ENCODE data around the gene HIPK1.
"Not testable (repeated sequence)": the region's sequence is repeated elsewhere in the genome, so short reads cannot be mapped to it uniquely, and the experiment has no call there.

HIPK1 gene

DNA sequence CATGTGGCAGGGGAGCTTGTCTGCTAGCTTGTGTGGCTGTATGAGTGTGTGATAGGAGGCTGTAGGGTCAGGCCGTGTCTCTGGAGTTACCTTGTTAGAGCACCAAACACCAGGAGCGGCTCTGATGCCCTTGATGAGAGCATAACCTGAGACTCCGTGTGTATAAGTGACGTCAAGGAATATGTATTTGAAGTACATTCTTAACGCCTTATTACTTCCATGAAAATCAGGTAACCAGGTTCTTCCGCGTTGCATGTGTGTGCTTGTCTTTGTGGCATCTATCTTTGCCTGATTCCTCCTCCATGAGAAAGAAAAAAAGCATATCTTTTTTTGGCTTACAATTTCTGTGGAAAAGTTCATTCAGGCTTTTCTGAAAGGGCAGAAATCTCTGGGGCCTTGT is 54.7 kb downstream of the HIPK1 start:
- no peak for DNase-seq

DNA sequence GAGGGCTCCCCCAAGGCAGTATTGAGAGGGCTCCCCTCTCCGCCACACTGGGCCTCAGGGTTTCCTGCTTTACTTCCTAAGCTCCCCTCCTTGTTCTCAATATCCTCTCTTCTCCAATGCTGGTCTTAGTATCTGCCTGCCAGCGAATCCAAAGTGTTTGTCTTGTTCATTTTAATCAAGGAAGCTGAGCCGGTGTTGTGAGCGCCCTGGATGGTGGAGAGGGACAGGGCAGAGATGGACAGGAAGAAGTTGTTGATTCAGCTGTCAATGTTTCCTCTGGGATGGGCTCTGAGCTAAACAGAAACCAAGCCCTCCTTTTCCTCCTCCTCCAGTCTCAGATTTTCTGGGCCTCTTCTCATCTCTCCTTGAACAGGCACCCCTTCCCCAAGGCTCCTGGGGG is 55.6 kb downstream of the HIPK1 start:
- no peak for DNase-seq

DNA sequence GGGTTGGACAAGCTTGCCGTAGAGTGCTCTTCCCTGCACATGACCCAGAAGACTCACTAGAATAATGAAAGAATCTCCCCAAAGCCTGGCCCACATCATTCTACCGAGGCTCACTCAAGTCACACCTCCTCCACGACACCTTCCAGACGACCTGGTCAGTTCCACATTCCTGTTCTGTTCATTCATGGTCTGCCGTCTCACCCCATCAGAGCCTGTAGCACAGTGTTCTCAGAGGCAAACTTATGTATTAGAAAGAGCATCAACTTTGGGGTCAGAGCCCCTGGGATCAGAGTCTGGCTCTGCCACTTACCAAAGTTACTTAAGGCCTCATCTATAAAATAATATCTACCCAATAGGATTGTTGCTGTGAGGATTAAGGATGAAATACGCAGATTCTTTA is 57.7 kb downstream of the HIPK1 start:
- DNase-seq, result no peak

DNA sequence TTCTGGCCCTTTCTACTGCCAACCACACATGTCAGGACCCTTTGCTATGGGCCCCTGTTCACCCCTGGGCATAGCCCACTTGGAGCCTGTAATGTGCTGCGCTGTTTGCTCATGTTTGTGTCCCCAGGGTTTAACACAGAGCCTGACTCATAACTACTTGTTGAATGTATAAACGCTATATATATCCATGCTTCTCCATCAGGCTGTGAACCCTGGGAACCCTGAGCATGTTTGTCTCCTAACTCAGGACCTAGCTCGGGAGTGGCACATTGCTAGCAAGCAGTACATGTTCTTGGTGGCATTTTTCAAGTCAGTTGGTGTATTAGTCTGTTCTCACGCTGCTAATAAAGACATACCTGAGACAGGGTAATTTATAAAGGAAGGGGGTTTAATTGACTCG is 58.1 kb downstream of the HIPK1 start:
- no peak for DNase-seq

DNA sequence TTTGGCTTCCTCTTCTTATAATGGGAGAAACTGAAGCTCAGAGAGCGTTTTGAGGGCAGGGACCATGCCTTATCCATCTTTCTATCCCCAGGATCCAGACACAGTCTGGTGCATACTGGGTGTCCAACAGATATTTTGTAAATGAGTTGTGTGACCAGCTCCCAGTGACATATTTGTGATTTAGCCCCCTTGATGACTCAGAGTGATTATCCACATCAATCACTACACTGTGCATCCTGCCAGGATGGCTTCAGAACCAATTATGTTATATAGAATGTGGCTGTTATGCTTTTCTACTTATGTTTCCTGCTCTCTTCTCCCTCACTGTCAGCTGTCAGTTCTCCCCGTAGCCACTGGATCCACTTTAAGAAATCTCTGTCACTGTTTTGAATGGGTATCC is 61.4 kb downstream of the HIPK1 start:
- DNase-seq, result no peak

DNA sequence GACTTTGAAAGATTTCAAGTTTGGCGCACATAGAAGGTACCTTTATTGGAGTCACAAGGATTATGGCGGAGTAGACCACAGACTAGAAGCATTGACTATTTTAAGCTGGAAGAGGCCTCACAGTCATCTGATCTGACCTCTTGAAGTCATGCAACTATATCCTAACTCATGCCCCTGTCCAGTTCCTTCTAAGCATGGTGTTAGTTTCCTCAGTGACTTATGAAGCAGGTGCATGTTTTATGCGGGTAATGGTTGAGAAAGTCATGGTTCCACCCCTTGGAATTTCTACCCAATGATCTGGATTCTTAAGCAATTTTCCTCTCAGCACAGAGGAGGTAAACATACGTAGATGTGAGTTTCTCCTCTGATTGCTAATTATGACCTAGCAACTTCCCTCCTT is 61.8 kb downstream of the HIPK1 start:
- no peak for DNase-seq

DNA sequence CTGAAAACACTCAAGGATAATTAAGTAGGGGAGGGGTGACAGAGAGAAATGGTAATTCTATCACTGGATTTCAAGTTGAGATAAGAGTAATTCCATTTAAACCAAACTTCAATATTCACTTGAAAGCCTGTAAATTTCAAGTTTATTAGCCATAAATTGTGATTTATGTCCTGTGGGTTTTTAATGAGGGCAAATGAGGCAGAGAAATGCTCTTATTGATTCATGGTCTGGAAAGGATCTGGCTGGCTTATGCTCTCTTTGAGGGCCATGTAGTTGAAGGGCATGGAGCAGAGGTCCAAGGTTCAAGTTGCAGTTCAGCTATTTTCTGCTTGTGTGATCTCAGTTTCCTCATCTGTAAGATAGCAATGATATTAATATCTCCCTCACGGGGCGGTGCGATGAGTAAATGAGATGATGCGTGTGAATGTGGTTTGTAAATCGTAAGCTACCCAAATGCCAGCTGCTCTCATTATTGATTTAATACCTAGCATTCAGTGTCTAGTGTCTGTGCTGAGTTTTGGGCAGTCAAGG is 62.4 kb downstream of the HIPK1 start:
- no peak for DNase-seq

DNA sequence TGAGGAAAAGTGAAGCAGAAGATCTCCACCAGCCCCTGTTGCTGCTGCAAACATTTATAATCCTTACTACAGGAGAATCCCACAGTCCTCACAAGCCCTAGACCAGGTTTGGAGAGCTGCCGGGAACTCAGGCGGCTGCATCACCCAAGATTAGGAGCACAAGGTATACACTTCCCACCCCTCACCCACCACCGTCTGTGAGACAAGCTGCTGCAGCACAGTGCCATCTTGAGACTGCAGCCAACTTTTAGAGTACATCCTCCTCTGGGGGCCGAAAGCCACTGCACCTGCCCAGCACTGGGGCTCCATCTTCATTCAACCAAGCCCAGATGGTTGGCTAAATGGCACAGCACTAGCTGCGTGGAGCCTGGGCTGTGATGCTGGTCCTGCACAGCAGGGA is 63.9 kb downstream of the HIPK1 start:
- DNase-seq, result no peak

DNA sequence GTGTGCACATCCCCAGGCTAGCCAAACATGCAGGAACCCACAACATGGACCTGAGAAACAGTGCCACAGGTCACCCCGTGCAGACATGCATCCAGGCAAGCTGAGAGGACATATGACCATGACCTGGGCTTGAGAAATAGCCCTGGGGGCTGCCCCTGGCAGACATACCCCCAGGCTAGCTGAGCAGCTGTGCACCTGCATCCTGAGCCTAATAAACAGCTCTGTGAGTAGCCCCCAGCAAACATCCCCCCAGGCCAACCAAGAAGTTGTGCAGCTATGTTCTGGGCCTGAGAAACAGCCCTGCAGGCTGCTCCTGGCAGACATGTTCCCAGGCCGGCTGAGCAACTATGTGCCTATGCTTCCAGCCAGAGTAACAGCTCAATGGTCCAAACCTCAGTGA is 64.6 kb downstream of the HIPK1 start:
- no peak for DNase-seq

DNA sequence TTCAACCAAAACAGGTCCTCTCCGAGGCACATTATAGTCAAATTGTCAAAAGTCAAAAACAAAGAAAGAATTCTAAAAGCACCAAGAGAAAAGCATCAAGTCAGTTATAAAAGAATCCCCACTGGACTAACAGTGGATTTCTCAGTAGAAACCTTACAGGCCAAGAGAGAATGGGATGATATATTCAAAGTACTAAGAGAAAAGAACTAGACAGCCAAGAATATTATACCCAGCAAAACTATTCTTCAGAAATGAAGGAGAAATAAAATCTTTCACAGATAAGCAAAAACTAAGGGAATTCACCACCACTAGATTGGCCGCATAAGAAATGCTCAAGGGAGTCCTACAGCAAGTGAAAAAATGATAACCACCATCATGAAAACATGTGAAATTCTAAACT is 66.3 kb downstream of the HIPK1 start:
- no peak for DNase-seq

DNA sequence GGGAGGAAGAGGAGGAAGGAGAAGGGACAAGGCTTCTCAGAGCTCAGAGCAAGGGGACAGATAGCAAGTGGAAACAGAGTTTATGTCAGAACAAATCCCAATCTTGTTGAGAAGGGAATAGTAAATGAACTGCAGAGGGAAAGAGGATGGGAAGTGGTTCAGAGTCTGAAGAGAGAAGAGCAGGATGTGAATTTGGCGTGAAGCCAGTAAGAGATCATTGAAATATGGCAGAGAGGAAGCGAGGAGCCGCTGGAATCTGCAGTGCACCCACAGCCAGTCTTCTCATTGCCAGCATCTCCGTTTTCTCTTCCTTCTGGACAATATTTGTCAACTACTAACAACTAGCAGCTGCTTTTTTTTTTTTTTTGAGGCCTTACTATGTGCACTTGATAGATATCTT is 69.2 kb downstream of the HIPK1 start:
- no peak for DNase-seq

DNA sequence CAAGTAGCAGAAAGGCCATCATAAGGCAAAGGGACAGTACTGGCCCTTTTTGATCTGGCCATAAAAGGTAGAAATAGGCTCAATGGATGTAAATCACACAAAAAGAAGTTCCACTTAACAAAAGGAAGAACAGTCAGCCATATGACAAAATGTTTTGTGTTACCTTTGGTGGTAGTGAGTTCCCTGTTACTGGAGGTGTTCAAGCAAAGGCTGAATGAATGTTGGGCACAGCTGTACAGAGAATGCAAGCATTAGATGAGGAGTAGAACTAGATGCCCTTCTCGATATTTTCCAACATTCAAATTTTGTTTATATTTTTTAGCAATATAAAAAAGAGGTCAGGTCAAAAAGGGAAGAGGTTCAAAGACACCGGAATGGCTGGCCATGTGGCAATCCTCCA is 70.1 kb downstream of the HIPK1 start:
- DNase-seq, result no peak

DNA sequence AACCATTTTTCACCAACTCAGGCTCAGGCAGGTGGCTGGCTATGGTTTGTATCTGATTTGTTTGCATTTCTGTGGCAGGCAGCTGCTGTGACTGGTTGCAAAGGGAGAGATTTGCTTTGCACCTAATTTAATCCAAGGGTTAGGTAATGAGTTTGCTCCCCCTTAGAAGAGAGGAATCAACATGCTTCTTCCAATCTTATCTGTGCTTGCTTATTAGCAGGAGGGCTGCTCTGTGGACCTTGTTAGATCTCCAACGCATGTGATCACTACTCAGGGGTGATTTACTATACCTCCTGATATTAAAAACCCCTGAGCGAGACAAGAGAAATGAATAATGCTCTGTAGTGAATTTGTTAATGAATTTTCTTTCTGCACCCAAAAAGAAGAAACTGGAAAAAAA is 70.7 kb downstream of the HIPK1 start:
- DNase-seq, result no peak

DNA sequence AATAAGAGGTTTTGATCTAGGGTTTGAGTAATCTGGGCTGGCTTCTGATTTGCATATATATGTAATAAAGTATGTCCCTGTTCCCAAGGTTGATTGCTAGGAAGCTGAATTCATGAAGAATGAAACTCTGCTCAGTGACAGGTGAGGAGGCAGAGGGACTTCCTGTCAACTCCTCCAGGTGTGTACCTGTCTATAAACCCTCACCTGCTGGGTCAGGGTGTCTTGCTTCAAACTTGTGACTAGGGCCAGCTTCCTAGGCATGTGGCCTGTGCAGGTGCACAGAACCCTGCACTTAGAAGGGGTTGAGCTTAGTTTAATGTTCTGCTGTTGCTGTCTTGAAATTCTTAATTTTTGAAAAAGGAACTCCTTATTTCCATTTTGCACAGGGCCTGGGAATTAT is 71.3 kb downstream of the HIPK1 start:
- DNase-seq, result no peak

DNA sequence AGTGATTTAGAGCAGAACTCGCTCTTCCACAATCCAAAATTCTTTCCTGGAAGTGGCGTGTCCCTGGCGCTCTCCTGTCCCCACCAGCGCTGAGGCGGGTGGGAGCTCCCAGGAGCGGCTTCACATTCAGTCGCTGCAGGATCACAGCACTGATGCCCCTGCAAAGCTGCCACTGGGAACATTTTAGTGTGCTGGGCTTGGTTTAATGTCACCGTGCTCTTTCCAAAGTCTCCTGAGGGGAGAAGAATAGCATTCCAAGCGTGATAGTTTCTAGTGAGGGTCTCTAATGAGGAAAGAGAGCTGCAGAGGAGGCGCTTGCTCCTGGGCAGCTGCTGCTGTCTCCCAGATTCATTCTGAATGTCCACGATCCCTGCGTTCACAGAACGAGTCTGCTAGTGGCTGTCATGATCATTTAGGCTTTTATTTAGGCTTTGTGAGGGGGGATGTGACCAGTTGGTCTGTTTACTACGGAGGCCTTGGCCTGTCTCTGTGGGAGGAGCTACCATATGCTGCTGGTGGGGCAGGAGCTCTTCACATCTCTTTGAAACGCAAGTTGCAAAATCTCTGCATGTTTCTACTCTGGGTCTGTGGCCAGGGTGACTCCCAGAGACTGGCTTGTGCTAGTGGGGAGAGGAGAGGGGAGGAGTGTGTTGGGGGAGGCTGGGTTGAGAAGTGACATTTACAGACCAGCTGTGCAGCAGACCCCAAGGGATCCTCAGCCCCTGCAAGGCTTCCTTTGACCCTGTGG is 73.5 kb downstream of the HIPK1 start:
- DNase-seq, result no peak

DNA sequence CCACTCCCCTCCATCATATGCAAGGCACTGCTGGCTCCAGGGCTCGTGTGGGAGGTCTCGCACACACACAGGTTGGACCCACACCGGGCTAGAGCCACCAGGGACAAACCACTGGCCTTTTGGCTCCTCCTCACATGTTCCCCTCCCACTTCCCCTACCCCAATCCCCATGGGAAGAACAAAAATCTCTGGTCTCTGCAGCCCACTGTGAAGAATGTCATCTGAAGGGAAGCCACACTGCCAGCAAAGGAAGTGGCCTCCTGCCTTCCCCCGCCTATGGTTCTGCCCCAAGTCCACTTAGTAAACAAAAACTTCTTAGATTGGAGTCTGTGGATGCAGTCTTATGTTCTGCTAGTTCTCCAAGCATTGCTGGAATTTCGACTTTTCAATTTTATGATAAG is 74.3 kb downstream of the HIPK1 start:
- DNase-seq, result no peak

DNA sequence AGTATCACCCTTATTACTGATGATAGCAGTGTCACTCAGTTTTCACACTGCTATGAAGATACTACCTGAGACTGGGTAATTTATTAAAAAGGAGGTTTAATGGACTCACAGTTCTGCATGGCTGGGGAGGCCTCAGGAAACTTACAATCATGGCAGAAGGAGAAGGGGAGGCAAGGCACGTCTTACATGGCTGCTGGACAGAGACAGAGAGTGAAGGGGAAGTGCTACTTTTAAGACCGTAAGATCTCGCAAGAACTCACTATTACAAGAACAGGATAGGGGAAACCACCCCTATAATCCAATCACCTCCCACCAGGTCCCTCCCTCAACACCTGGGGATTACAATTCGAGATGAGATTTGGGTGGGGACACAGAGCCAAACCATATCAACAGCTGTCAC is 77.7 kb downstream of the HIPK1 start:
- not testable (repeated sequence) for DNase-seq

DNA sequence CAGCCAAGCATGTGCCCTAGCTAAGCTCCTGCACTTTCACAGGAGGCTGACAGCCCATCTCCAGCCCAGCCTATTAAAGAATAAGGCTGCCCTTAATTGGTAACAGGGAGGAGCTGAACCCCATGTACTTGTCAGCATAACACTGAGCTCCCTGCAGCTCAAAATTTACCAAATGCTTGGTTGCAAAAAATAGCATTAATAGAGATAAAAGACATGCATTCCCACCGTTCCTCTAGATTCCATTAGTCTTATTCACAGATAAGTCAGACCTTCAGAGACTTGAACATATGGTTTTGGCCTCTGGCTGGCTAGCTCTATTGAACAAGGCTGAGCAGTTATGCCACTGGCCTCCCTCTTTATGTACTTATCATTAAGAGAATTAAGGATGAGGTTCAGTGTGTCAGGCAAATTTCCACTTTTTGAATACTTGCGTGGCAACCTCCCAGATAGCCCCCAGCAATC is 79.4 kb downstream of the HIPK1 start:
- no peak for DNase-seq

DNA sequence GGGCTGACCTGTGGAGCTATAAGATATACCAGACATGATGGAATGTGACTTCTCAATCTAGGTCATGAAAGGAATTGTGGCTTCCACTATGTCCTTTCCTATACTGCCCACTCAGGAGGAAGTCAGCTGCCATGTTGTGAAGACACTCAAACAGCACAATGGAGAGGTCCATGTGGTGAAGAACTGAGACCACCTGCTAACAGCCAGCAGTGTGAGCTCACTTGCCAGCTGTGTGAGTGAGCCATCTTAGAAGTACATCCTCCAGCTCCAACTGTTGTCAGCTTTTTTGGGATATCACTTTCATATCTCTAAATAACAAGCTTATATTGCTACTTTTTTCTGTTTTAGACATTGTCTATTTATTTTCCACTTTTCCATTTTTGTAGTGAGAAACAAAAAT is 79.9 kb downstream of the HIPK1 start:
- DNase-seq, result no peak

DNA sequence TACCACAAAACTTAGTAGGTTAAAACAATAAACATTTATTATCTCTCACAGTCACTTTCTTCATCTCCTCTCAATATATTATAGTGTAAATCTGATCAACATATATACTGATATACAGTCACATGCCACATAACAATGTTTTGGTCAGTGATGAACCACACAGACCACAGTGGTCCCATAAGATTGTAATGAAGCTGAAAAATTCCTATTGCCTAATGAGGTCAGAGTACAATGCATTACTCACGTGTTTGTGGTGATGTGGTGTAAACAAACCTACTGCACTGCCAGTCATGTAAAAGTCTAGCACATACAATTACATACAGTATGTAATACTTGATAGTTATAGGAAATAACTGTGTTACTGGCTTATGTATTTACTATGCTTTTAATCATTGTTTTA is 80.3 kb downstream of the HIPK1 start:
- no peak for DNase-seq

DNA sequence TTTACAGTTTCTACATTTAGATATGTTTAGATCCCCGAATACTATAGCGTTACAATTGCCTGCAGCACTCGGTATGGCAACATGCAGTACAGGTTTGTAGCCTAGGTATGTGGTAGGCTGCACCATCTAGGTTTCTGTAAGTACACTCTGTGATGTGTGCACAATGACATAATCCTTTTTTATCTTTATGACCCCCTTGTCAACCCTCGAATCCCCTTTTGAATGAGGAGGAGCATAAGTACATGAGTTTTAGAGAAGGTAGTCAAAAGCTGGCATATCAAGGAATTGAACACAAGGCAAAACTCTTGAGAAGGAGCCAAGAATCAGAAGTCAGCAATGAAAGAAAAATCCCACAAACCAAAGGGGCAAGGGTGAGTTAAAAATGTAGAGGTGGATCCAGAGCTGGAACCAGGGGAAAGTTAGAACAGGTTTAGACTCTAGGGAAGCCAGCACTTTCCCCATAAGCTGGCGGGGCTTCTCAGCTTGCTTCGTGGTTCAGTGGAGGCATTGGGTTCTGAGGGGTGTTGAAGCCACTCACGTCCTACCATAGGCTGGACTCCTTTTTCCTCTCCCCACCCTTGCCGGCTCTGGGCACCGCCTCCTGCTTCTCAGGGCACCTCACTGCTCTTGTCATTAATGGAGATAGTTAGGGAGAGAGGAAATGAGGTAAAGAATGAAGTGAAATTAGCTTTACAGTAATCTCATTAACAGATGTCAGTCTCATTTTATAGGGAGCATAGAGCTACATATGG is 81.5 kb downstream of the HIPK1 start:
- DNase-seq, result no peak

DNA sequence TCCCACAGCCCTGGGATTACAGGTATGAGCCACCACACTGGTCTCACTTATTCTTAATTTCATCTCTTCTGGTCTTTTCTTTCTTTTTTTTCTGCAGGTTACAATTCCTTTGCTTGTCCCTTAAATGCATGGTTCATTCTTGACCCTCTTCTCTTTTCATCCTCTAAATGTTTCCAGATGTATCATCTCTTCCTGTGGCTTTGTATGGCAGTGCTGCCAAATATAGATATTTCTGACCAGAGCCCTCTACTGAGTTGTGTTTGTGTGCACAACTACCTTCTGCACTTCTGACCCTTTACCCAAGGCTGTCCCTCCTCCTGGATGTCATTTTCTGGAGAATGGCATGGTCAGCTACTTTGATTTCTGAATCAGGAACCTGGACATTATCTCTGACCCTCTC is 82.7 kb downstream of the HIPK1 start:
- DNase-seq, result no peak

DNA sequence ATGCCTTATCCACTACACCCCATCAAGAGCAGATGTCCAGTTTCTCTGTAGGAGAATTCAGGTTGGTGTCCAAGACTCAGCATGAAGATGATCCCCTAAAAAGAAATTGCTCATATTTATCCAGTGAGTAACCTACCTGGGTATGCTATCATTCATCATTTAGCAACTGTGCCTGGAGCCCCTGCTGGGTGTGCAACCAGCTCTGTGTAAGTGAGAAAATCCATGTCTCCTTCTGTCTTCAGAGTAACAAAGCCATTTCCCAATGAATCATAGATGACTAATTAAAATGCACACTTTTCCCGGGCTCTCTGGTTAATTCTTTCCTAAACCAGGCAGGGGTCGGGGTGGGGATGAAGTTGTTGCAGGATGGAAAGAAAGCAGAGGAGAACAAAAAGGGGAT is 86.0 kb downstream of the HIPK1 start:
- no peak for DNase-seq

DNA sequence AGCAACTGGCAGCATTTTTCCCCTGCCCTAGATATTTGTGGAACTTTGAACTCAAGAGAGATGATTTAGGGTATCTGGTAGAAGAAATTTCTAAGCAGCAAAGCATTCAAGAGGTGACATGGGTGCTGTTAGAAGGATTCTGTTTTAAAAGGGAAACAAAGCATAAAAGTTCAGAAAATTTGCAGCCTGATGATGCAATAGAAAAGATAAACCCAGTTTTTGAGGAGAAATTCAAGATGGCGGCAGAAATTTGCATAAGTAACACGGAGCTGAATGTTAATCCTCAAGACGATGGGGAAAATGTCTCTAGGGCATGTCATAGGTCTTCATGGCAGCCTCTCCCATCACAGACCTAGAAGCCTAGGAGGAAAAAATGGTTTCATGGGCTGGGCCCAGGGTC is 90.6 kb downstream of the HIPK1 start:
- DNase-seq, result not testable (repeated sequence)

Measured in effector CD4-positive, alpha-beta T cell (primary cell).